Mesothelial cell of epicardium (in vitro differentiated cells): ENCODE data around the gene CARMIL3. TPM values are rescaled to one million over a fixed set of nuclear protein-coding genes. Genes with fewer than 3 reads are reported as not detected.

Experiments used
- DNase-seq, 2 experiments: peaks; one replicate each; pipeline ENCODE4 v3.0.0; 2021; ENCODE audit warnings: low spot score in 2 of 2; ENCODE audit not compliant: unreplicated experiment in 2 of 2
- H3K27ac Mint-ChIP-seq: 2 replicates; pipeline ENCODE4 v1.8.0; 2021; ENCODE audit warnings: mixed read lengths
- H3K27me3 Mint-ChIP-seq: 2 replicates; pipeline ENCODE4 v1.8.0; 2021; ENCODE audit warnings: low read depth, mixed read lengths
- H3K36me3 Mint-ChIP-seq: 2 replicates; pipeline ENCODE4 v1.8.0; 2021; ENCODE audit warnings: mixed read lengths
- H3K4me1 Mint-ChIP-seq: 2 replicates; pipeline ENCODE4 v1.8.0; 2021; ENCODE audit warnings: mixed read lengths
- H3K4me3 Mint-ChIP-seq: 2 replicates; pipeline ENCODE4 v1.8.0; 2021; ENCODE audit warnings: mild to moderate bottlenecking, moderate library complexity, mixed read lengths
- H3K9me3 Mint-ChIP-seq: 2 replicates; pipeline ENCODE4 v1.8.0; 2021; ENCODE audit warnings: mixed read lengths
- CTCF ChIP-seq: fragments of 200-600 bp; sonication (generic); IDR thresholded peaks from one replicate; pipeline ENCODE4 v1.5.0; 2021; ENCODE audit warnings: antibody characterized with exemption; ENCODE audit not compliant: unreplicated experiment
- total RNA-seq: library from RNA; stranded (reverse); gene quantifications from 3 replicates; pipeline ENCODE4 v1.2.1, GENCODE V29; 2021

CARMIL3 gene
- total RNA-seq, 1 donor from 2014 or later = 1.1 TPM

- Mint-ChIP-seq H3K4me1 (peaks cover 32% of the 10 kb centered on the region), H3K36me3 (no peaks in the 10 kb centered on the region), H3K27ac (no peak overlapping the region), H3K27me3 (peaks cover 30% of the 10 kb centered on the region), H3K4me3 (no peak overlapping the region), H3K9me3 (no peaks in the 10 kb centered on the region)
- DNase-seq = no peak
- TF ChIP-seq CTCF = no peak
These were observed 25.3 kb downstream of the CARMIL3 start for GRCh38 chr14:24077086-24077485.

- Mint-ChIP-seq H3K27ac (no peak overlapping the region), H3K4me1 (peaks cover 36% of the 10 kb centered on the region), H3K36me3 (no peaks in the 10 kb centered on the region), H3K4me3 (no peak overlapping the region), H3K9me3 (no peaks in the 10 kb centered on the region), H3K27me3 (peaks cover 34% of the 10 kb centered on the region)
- no peak for DNase-seq
- TF ChIP-seq CTCF = no peak
These were observed 26.3 kb downstream of the CARMIL3 start for GRCh38 chr14:24078146-24078545.

GRCh38 chr14:24079491-24080141 is 27.8 kb downstream of the CARMIL3 start:
- no peaks in the 10 kb centered on the region for H3K36me3 Mint-ChIP-seq
- DNase-seq = no peak
- TF ChIP-seq CTCF = no peak
- no peaks in the 10 kb centered on the region for H3K9me3 Mint-ChIP-seq
- H3K4me3 Mint-ChIP-seq = peak overlapping the region; percentile 69
- H3K27me3 Mint-ChIP-seq = peaks cover 37% of the 10 kb centered on the region
- H3K4me1 Mint-ChIP-seq = peaks cover 36% of the 10 kb centered on the region
- peak overlapping the region; percentile 47 for H3K27ac Mint-ChIP-seq

GRCh38 chr14:24080142-24080530 is 28.3 kb downstream of the CARMIL3 start:
- peak overlapping the region; percentile 47 for H3K27ac Mint-ChIP-seq
- H3K27me3 Mint-ChIP-seq = peaks cover 37% of the 10 kb centered on the region
- peaks cover 36% of the 10 kb centered on the region for H3K4me1 Mint-ChIP-seq

GRCh38 chr14:24080888-24081738 is 29.3 kb downstream of the CARMIL3 start:
- Mint-ChIP-seq H3K4me3 (peak overlapping the region; percentile 77), H3K27me3 (peaks cover 37% of the 10 kb centered on the region), H3K27ac (no peak overlapping the region), H3K36me3 (no peaks in the 10 kb centered on the region), H3K9me3 (no peaks in the 10 kb centered on the region), H3K4me1 (peaks cover 36% of the 10 kb centered on the region)
- peak in 1 of 2 experiments; percentile 68 for DNase-seq
- no peak for TF ChIP-seq CTCF

More at GRCh38 chr14:24080142-24080530, 28.3 kb downstream of the CARMIL3 start:
- DNase-seq = no peak
- Mint-ChIP-seq H3K9me3 (no peaks in the 10 kb centered on the region), H3K4me3 (peak overlapping the region; percentile 69), H3K36me3 (no peaks in the 10 kb centered on the region)
- no peak for TF ChIP-seq CTCF
